ENCODE data around the gene MANBA.

Gene MANBA

GRCh38 chr4:102775805-102776204 lies 15.0 kb upstream of the MANBA start:
- POLR2A ChIA-PET: no interaction called here
- DNase-seq (ENCODE audit: extremely low spot score): no peak
- CTCF ChIA-PET: interaction anchor here (1.3 kb wide), 1 partner anchor 11 kb away, joined by 4 read pairs; no protein-coding TSS in a partner anchor
- TF ChIP-seq, protein P1, sequence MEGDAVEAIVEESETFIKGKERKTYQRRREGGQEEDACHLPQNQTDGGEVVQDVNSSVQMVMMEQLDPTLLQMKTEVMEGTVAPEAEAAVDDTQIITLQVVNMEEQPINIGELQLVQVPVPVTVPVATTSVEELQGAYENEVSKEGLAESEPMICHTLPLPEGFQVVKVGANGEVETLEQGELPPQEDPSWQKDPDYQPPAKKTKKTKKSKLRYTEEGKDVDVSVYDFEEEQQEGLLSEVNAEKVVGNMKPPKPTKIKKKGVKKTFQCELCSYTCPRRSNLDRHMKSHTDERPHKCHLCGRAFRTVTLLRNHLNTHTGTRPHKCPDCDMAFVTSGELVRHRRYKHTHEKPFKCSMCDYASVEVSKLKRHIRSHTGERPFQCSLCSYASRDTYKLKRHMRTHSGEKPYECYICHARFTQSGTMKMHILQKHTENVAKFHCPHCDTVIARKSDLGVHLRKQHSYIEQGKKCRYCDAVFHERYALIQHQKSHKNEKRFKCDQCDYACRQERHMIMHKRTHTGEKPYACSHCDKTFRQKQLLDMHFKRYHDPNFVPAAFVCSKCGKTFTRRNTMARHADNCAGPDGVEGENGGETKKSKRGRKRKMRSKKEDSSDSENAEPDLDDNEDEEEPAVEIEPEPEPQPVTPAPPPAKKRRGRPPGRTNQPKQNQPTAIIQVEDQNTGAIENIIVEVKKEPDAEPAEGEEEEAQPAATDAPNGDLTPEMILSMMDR (IDR thresholded peaks at IDR 0.05; ENCODE audit: control extremely low read depth, extremely low read depth, low read depth, missing control alignments): no peak

- CTCF ChIA-PET: interaction anchor here (1.0 to 1.3 kb wide), 2 partner anchors 12 to 15 kb away, joined by 3 to 4 read pairs; no protein-coding TSS in a partner anchor
- TF ChIP-seq, protein P1 (IDR thresholded peaks at IDR 0.05; ENCODE audit: control extremely low read depth, extremely low read depth, low read depth, missing control alignments): no peak
- DNase-seq (ENCODE audit: extremely low spot score): no peak
- POLR2A ChIA-PET: no interaction called here
Observed at GRCh38 chr4:102774254-102774653, 13.5 kb upstream of the MANBA start.

GRCh38 chr4:102772738-102773340 lies 12.1 kb upstream of the MANBA start:
- no peak for DNase-seq (ENCODE audit: extremely low spot score)
- POLR2A ChIA-PET: no interaction called here
- CTCF ChIA-PET: no interaction called here
- TF ChIP-seq, protein P1 (IDR thresholded peaks at IDR 0.05; ENCODE audit: control extremely low read depth, extremely low read depth, low read depth, missing control alignments): no peak

GRCh38 chr4:102764901-102765300 lies 4.1 kb upstream of the MANBA start:
- no peak for DNase-seq (ENCODE audit: extremely low spot score)
- CTCF ChIA-PET: interaction anchor here (1.4 kb wide), 1 partner anchor 16 kb away, joined by 3 read pairs; no protein-coding TSS in a partner anchor
- POLR2A ChIA-PET: no interaction called here
- TF ChIP-seq, protein P1 (IDR thresholded peaks at IDR 0.05; ENCODE audit: control extremely low read depth, extremely low read depth, low read depth, missing control alignments): no peak

DNA sequence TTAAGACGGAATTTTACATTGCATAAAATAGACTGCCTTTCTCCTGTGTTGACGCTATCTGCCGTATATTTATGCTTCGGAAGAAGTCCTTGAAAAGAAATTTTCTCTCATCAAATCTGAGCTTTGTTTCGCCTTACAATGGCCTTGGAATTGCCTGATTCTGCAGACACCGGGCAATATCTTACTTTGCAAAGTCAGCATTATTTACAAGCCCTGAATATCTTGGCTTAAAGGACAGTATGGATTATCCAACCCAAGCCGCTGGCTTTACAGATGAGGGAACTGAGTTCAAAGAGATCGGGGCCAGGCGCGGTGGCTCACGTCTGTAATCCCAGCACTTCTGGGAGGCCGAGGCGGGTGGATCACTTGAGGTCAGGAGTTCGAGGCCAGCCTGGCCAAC lies 1.1 kb upstream of the MANBA start:
- no peak for DNase-seq (ENCODE audit: extremely low spot score)
- ChIA-PET CTCF (no interaction called here), POLR2A (interaction anchor here (1.1 to 2.0 kb wide), 2 partner anchors 14 to 54 kb away, joined by 4 to 6 read pairs; no protein-coding TSS in a partner anchor)
- TF ChIP-seq, protein P1 (IDR thresholded peaks at IDR 0.05; ENCODE audit: control extremely low read depth, extremely low read depth, low read depth, missing control alignments): no peak

- ChIA-PET POLR2A (interaction anchor here (0.6 to 2.0 kb wide), 5 partner anchors 9 to 67 kb away, joined by 4 to 8 read pairs (median 4); partner anchors contain the start of gene UBE2D3), CTCF (interaction anchor here (0.8 to 1.3 kb wide), 7 partner anchors 33 to 249 kb away, joined by 3 to 4 read pairs (median 3); no protein-coding TSS in a partner anchor)
- no peak for DNase-seq (ENCODE audit: extremely low spot score)
- TF ChIP-seq, protein P1 (IDR thresholded peaks at IDR 0.05; ENCODE audit: control extremely low read depth, extremely low read depth, low read depth, missing control alignments): no peak
Observed at GRCh38 chr4:102761296-102761701, 531 bp upstream of the MANBA start.

Data from GM10248 (cell line).